ENCODE data around the gene VTI1A. TPM values are rescaled to one million over a fixed set of nuclear protein-coding genes. Genes with fewer than 3 reads are reported as not detected.

The VTI1A gene
- total RNA-seq, 1 donor from 2014 or later = 36.9 TPM

DNA sequence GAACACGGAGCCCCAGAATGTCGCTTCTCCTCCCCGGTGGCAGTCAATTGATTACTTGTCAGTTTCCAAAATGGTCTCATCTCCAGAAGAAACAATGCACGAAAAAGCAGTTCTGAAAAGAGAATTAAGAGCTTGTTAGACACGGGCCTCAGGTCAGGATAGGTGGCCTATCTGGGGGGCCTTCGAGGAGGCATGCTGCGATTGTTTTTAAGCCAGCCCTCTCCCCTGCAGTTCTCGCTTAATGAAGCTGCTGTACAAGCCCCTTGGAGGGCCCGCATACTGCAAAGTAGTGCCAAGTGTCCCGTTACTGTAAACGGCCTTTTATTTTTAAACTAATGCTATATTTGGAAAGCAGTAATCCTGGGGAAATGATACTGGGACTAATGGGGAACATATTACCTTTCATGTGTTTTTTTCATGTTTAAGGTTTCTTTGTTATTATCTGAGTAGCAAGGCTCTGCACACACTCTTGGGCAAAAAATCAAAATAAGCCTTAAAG lies 388.3 kb downstream of the VTI1A start:
- Histone ChIP-seq H3K27me3 (ENCODE audit: low read depth) (no peaks in the 10 kb centered on the region), H3K36me3 (no peaks in the 10 kb centered on the region), H3K27ac (no peak overlapping the region), H3K9me3 (no peaks in the 10 kb centered on the region), H3K4me1 (peaks cover 17% of the 10 kb centered on the region), H3K4me3 (no peak overlapping the region)
- ATAC-seq = no peak
- intact Hi-C loops (cut with DNase I) = no loop called here
- DNase-seq = no peak
- TF ChIP-seq, protein P1, sequence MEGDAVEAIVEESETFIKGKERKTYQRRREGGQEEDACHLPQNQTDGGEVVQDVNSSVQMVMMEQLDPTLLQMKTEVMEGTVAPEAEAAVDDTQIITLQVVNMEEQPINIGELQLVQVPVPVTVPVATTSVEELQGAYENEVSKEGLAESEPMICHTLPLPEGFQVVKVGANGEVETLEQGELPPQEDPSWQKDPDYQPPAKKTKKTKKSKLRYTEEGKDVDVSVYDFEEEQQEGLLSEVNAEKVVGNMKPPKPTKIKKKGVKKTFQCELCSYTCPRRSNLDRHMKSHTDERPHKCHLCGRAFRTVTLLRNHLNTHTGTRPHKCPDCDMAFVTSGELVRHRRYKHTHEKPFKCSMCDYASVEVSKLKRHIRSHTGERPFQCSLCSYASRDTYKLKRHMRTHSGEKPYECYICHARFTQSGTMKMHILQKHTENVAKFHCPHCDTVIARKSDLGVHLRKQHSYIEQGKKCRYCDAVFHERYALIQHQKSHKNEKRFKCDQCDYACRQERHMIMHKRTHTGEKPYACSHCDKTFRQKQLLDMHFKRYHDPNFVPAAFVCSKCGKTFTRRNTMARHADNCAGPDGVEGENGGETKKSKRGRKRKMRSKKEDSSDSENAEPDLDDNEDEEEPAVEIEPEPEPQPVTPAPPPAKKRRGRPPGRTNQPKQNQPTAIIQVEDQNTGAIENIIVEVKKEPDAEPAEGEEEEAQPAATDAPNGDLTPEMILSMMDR (IDR thresholded peaks at IDR 0.05) = no peak

GRCh38 chr10:112835944-112836451 lies 389.0 kb downstream of the VTI1A start:
- no peak overlapping the region for H3K4me3 ChIP-seq
- H3K9me3 ChIP-seq = no peaks in the 10 kb centered on the region
- H3K36me3 ChIP-seq = no peaks in the 10 kb centered on the region
- TF ChIP-seq, protein P1 (IDR thresholded peaks at IDR 0.05) = no peak
- no peaks in the 10 kb centered on the region for H3K27me3 ChIP-seq (ENCODE audit: low read depth)
- DNase-seq (no peak), ATAC-seq (peak; percentile 36 to 42)
- H3K27ac ChIP-seq = no peak overlapping the region
- peaks cover 17% of the 10 kb centered on the region for H3K4me1 ChIP-seq
- intact Hi-C loops (cut with DNase I) = no loop called here

- DNase-seq = no peak
- no peaks in the 10 kb centered on the region for H3K36me3 ChIP-seq
- ATAC-seq = no peak
- H3K4me3 ChIP-seq = no peak overlapping the region
- intact Hi-C loops (cut with DNase I) = no loop called here
- TF ChIP-seq, protein P1 (IDR thresholded peaks at IDR 0.05) = no peak
- H3K27ac ChIP-seq = no peak overlapping the region
- H3K9me3 ChIP-seq = no peaks in the 10 kb centered on the region
- H3K4me1 ChIP-seq = peaks cover 17% of the 10 kb centered on the region
- H3K27me3 ChIP-seq (ENCODE audit: low read depth) = no peaks in the 10 kb centered on the region
Measured at GRCh38 chr10:112838784-112839481, 391.9 kb downstream of the VTI1A start.

GRCh38 chr10:112839928-112840654 lies 393.1 kb downstream of the VTI1A start:
- Histone ChIP-seq H3K27ac (no peak overlapping the region), H3K9me3 (no peaks in the 10 kb centered on the region), H3K4me3 (no peak overlapping the region), H3K36me3 (no peaks in the 10 kb centered on the region), H3K27me3 (ENCODE audit: low read depth) (no peaks in the 10 kb centered on the region), H3K4me1 (peaks cover 8% of the 10 kb centered on the region)
- ATAC-seq = no peak
- TF ChIP-seq, protein P1 (IDR thresholded peaks at IDR 0.05) = no peak
- intact Hi-C loops (cut with DNase I) = no loop called here
- DNase-seq = no peak

DNA sequence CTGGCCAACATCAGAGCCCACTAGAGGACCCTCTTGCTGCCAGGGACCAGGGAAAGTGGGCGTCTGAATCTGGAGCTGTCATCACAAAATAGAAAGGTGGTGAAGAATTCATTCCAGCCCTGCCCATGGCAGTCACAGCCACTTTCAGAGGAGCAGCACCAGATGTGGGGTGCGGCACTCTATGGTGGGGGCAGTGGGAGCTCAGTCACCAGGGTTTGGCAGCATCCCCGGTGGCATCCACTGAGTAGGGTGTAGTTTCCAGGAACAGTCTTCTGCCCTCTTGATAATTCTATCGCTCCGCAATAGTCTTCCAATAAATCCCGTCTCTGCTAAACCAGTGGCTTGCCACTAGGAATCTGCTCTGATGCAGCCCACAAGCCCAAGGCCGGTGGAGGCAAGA lies 394.5 kb downstream of the VTI1A start:
- ATAC-seq (no peak), DNase-seq (no peak)
- TF ChIP-seq, protein P1 (IDR thresholded peaks at IDR 0.05) = no peak
- Histone ChIP-seq H3K36me3 (no peaks in the 10 kb centered on the region), H3K4me1 (no peaks in the 10 kb centered on the region), H3K27ac (no peak overlapping the region), H3K9me3 (no peaks in the 10 kb centered on the region), H3K4me3 (no peak overlapping the region), H3K27me3 (ENCODE audit: low read depth) (no peaks in the 10 kb centered on the region)
- intact Hi-C loops (cut with DNase I) = no loop called here
